Lower leg skin (tissue), 4 donors: Measurements from ENCODE around the gene PCED1B. TPM values are rescaled to one million over a fixed set of nuclear protein-coding genes. Genes with fewer than 3 reads are reported as not detected.

Source experiments
- DNase-seq, 2 donors: peaks; one replicate each; pipeline ENCODE4 v3.0.0-alpha.2; 2019; ENCODE audit warnings: low spot score in 2 of 2
- H3K4me3 ChIP-seq: fragments of 200-600 bp; sonication (generic); 2 replicates; pipeline ENCODE4 v1.5.1; 2017; ENCODE audit warnings: mild to moderate bottlenecking, low read depth; ENCODE audit not compliant: poor library complexity, severe bottlenecking
- CTCF ChIP-seq, 3 donors: fragments of 450-650 bp; IDR thresholded peaks; one replicate each; pipeline ENCODE4 v1.5.1; 2016; ENCODE audit warnings: antibody characterized with exemption in 3 of 3, mild to moderate bottlenecking in 3 of 3, moderate library complexity in 2 of 3
- POLR2A ChIP-seq, 2 donors: fragments of 450-650 bp; IDR thresholded peaks; one replicate each; pipeline ENCODE4 v1.6.1; 2016 to 2017; ENCODE audit warnings: antibody characterized with exemption in 2 of 2, mild to moderate bottlenecking in 1 of 2, moderate library complexity in 1 of 2
- WGBS, 2 donors: methylation state at CpG; one replicate each; pipeline ENCODE4 v1.1.5; 2018; 5-methylcytosine and 5-hydroxymethylcytosine counted together
- intact Hi-C: fragments of 100-400 bp; cut with DNase I; formaldehyde crosslinking; loops from one replicate; pipeline ENCODE4 v1.15.0; 2023; ENCODE audit warnings: low total_unique reads
- total RNA-seq, 4 donors: library from RNA; depleted of rRNA; stranded (reverse); fragments of >200 nt; gene quantifications; one replicate each; pipeline ENCODE4 v1.1.0, GENCODE V29; 2016

The PCED1B gene
- total RNA-seq, 4 donors from 2014 or later: 0.23 to 3.0 (median 0.73) TPM

GRCh38 chr12:47155457-47156166 is 76.2 kb downstream of the PCED1B start:
- no peak for TF ChIP-seq POLR2A (IDR thresholded peaks at IDR 0.05)
- TF ChIP-seq CTCF (IDR thresholded peaks at IDR 0.05): no peak
- no peak overlapping the region for H3K4me3 ChIP-seq
- WGBS, 2 donors: 71 to 75% methylated on average over 3 of the region's 3 CpGs
- intact Hi-C loops: no loop called here
- no peak for DNase-seq

GRCh38 chr12:47156167-47156736 is 76.8 kb downstream of the PCED1B start:
- intact Hi-C loops: no loop called here
- 48 to 56% methylated on average over 2 of the region's 2 CpGs for WGBS, 2 donors
- no peak for DNase-seq
- no peak overlapping the region for H3K4me3 ChIP-seq
- no peak for TF ChIP-seq POLR2A (IDR thresholded peaks at IDR 0.05)
- TF ChIP-seq CTCF (IDR thresholded peaks at IDR 0.05): no peak

- no peak for DNase-seq
- intact Hi-C loops: no loop called here
- TF ChIP-seq POLR2A (IDR thresholded peaks at IDR 0.05) (no peak), CTCF (IDR thresholded peaks at IDR 0.05) (no peak)
- WGBS, 2 donors: 80 to 83% methylated on average over 1 of the region's 1 CpG
- H3K4me3 ChIP-seq: no peak overlapping the region
Measured at GRCh38 chr12:47158792-47159191, 79.4 kb downstream of the PCED1B start.

- 96 to 97% methylated on average over 1 of the region's 1 CpG for WGBS, 2 donors
- TF ChIP-seq POLR2A (IDR thresholded peaks at IDR 0.05) (no peak), CTCF (IDR thresholded peaks at IDR 0.05) (no peak)
- intact Hi-C loops: no loop called here
- H3K4me3 ChIP-seq: no peak overlapping the region
- no peak for DNase-seq
Measured at GRCh38 chr12:47159348-47159747, 79.9 kb downstream of the PCED1B start.

GRCh38 chr12:47160316-47161244 is 81.2 kb downstream of the PCED1B start:
- intact Hi-C loops: no loop called here
- 68 to 80% methylated on average over 2 of the region's 2 CpGs for WGBS, 2 donors
- TF ChIP-seq POLR2A (IDR thresholded peaks at IDR 0.05): no peak
- no peak for TF ChIP-seq CTCF (IDR thresholded peaks at IDR 0.05)

More at GRCh38 chr12:47160316-47161244, 81.2 kb downstream of the PCED1B start:
- DNase-seq: no peak
- no peak overlapping the region for H3K4me3 ChIP-seq
